Measurements from ENCODE around the gene CLDN1. TPM values are rescaled to one million over a fixed set of nuclear protein-coding genes. Genes with fewer than 3 reads are reported as not detected.

The CLDN1 gene
- total RNA-seq, 6 experiments from 2014 or later = 79.9 to 241 (median 135) TPM

GRCh38 chr3:190368881-190369280, 46.6 kb upstream of the CLDN1 start:
- ATAC-seq = no peak
- intact Hi-C loops (cut with DNase I) = no loop called here
- no peak overlapping the region for H3K27ac ChIP-seq

GRCh38 chr3:190366133-190366532, 43.9 kb upstream of the CLDN1 start:
- TF ChIP-seq POLR2A (IDR thresholded peaks at IDR 0.05) = no peak
- no peak for TF ChIP-seq CTCF (IDR thresholded peaks at IDR 0.05)
- no peaks in the 10 kb centered on the region for H3K36me3 ChIP-seq
- ATAC-seq = peak in 1 of 4 donors; percentile 69
- H3K9me3 ChIP-seq = no peaks in the 10 kb centered on the region
- no peak for DNase-seq
- no peak overlapping the region for H3K27ac ChIP-seq
- H3K4me1 ChIP-seq = no peaks in the 10 kb centered on the region
- intact Hi-C loops (cut with DNase I) = no loop called here
- WGBS (ENCODE audit: insufficient coverage, low coverage, low lambda C conversion rate, missing lambda C conversion rate) = 49% methylated on average over 2 of the region's 2 CpGs
- H3K27me3 ChIP-seq = no peaks in the 10 kb centered on the region
- no peak overlapping the region for H3K4me3 ChIP-seq

More at GRCh38 chr3:190368881-190369280, 46.6 kb upstream of the CLDN1 start:
- Histone ChIP-seq H3K36me3 (no peaks in the 10 kb centered on the region), H3K4me1 (no peaks in the 10 kb centered on the region), H3K27me3 (no peaks in the 10 kb centered on the region), H3K4me3 (no peak overlapping the region), H3K9me3 (no peaks in the 10 kb centered on the region)
- no peak for DNase-seq
- no peak for TF ChIP-seq CTCF (IDR thresholded peaks at IDR 0.05)
- no peak for TF ChIP-seq POLR2A (IDR thresholded peaks at IDR 0.05)

GRCh38 chr3:190362258-190362657, 40.0 kb upstream of the CLDN1 start:
- Histone ChIP-seq H3K9me3 (no peaks in the 10 kb centered on the region), H3K4me1 (no peaks in the 10 kb centered on the region), H3K27me3 (no peaks in the 10 kb centered on the region), H3K36me3 (no peaks in the 10 kb centered on the region), H3K27ac (no peak overlapping the region), H3K4me3 (no peak overlapping the region)
- intact Hi-C loops (cut with DNase I) = no loop called here
- TF ChIP-seq POLR2A (IDR thresholded peaks at IDR 0.05) (no peak), CTCF (IDR thresholded peaks at IDR 0.05) (no peak)
- DNase-seq (no peak), ATAC-seq (no peak)
- WGBS (ENCODE audit: insufficient coverage, low coverage, low lambda C conversion rate, missing lambda C conversion rate) = 85% methylated on average over 9 of the region's 9 CpGs

DNA sequence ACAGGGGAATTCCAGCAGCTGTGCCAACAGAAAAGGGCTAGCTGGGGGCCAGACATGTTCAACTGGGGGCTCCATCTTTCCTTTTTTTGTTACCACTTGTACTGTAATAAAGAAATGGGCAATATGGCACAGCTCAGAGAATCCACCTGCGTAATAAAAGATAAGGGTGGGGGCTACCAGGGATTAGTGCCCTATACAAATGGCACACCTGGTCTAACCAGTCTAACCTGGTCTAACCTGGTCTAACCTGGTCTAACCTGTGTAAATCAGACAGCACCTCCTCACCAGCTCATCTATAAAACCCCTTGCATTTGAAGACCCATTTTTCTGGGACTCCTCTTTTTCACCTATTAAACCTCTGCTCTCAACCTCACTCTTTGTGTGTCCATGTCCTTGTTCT, 39.5 kb upstream of the CLDN1 start:
- DNase-seq (no peak), ATAC-seq (no peak)
- TF ChIP-seq POLR2A (IDR thresholded peaks at IDR 0.05) (no peak), CTCF (IDR thresholded peaks at IDR 0.05) (no peak)
- Histone ChIP-seq H3K36me3 (no peaks in the 10 kb centered on the region), H3K27me3 (no peaks in the 10 kb centered on the region), H3K4me1 (no peaks in the 10 kb centered on the region), H3K4me3 (no peak overlapping the region), H3K9me3 (no peaks in the 10 kb centered on the region), H3K27ac (no peak overlapping the region)
- intact Hi-C loops (cut with DNase I) = no loop called here
- WGBS (ENCODE audit: insufficient coverage, low coverage, low lambda C conversion rate, missing lambda C conversion rate) = 100% methylated on average over 1 of the region's 1 CpG

- DNase-seq (no peak), ATAC-seq (no peak)
- Histone ChIP-seq H3K36me3 (no peaks in the 10 kb centered on the region), H3K9me3 (no peaks in the 10 kb centered on the region), H3K4me3 (no peak overlapping the region), H3K27ac (no peak overlapping the region), H3K27me3 (no peaks in the 10 kb centered on the region), H3K4me1 (no peaks in the 10 kb centered on the region)
- intact Hi-C loops (cut with DNase I) = no loop called here
- no peak for TF ChIP-seq POLR2A (IDR thresholded peaks at IDR 0.05)
- TF ChIP-seq CTCF (IDR thresholded peaks at IDR 0.05) = no peak
- WGBS (ENCODE audit: insufficient coverage, low coverage, low lambda C conversion rate, missing lambda C conversion rate) = 77% methylated on average over 2 of the region's 2 CpGs
Measured at GRCh38 chr3:190360228-190360627, 38.0 kb upstream of the CLDN1 start.

All from right lobe of liver (tissue), 6 donors.